DMS79 treated with DMSO at 0.1 percent for 48 hours (cell line): Measurements from ENCODE around the gene NPDC1.
"Not testable (repeated sequence)": the region's sequence is repeated elsewhere in the genome, so short reads cannot be mapped to it uniquely, and the experiment has no call there.

ENCODE experiments used
- DNase-seq: peaks from one replicate; lab custom pipeline; 2025; lab: John Stamatoyannopoulos, UW

The NPDC1 gene

GRCh38 chr9:137040568-137040967 is 5.4 kb downstream of the NPDC1 start:
- DNase-seq, result no peak

DNA sequence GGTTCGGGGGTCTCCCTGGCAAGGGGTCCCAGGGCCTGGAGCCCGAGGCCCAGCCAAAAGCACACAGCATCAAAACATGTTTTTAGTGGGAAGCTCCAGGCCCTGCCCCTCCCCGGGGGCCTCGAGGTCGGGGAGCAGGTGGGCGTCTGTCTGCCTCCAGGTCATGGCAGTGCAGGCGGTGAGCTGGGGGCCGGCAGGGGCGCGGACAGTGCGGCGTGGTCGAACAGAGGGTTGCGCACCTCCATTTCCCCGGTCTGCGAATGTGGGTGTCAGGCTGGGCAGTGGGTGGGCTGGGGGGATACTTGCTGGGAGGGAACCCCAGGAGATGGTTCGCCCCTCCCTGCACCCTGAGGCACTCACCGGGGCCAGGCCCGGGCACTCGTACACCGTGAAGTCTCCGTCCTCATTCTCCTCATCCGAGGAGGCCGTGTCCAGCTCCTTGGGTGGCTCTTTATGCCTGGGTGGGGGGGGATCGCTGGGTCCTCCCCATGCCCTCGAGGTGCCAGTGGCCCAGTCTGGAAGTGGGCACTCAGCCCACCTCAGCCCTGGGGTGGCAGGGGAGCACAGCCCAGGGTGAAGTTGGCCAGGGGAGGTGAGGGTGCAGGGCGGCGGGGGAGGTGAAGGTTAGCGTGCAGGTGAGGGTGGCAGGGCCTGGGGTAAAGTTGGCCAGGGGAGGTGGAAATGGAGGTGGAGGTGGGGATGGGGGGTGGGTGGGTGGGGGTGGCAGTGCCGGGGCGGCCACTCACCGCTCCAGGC is 6.2 kb downstream of the NPDC1 start:
- DNase-seq, result no peak

DNA sequence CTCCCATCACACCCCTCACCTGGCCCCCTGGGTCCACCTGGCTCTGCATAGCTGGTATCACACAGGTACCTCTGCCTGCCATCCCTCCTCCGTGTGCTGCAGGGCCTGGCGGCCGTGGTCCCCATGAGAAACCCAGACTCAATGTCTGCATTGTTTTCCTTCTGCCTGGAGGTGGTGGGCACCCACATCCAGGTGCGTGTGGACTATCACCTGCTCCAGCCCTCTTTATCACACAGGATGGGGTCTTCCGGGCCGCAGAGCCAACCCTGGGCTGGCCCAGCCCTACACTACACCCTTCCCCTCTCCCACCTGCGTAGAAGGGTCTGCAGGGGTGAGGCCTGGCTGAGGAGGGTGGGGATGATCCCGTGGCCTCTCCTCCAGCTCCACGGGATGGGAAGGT is 7.1 kb downstream of the NPDC1 start:
- no peak for DNase-seq

DNA sequence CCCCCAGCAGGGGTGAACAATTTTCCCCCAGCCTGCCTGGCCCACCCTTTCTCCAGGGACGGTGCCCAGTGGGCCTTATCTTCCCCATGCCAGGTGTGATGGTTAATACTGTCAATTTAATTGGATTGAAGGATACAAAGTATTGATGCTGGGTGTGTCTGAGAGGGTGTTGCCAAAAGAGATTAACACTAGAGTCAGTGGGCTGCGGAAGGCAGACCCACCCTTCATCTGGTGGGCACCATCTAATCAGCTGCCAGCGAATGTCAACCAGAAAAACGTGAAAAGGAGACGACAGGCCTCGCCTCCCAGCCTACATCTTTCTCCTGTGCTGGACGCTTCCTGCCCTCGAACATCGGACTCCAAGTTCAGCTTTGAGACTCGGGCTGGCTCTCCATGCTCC is 8.5 kb downstream of the NPDC1 start:
- no peak for DNase-seq

DNA sequence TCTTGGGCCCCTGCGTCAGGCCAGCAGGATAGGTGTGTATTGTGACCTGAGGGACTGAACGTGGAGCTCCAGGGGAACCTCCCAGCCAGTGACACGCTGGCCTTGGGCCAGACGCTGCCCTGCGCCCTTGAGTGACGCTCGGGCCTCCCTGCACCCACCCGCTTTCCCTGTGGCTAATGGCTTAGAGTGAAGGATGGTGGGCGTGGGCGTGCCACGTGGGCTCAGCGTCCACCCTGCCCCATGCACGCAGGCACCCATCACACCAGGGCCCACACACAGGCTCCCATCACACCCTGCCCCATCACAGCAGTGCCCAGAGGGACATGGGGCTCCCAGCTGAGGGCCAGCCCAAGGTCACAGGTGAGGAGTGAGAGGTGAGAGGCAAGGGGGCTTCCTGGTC is 8.9 kb downstream of the NPDC1 start:
- no peak for DNase-seq

GRCh38 chr9:137035937-137036336 is 10.0 kb downstream of the NPDC1 start:
- no peak for DNase-seq

DNA sequence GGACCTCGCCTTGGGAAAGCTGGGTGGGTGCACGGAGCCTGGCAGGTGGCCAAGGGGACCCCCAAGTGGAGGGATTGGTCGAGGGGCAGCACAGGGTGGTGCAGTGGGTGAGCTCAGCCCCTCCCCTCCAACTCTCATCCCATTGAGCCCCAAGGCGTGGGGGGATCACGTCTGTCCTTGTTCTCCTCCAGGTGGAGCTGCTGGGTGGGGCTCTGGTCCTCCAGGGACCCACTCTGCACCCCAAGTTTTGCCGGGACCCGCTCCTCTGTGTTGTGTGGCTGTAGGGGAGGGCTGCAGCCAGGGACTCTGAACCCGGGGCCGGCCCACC is 10.5 kb downstream of the NPDC1 start:
- no peak for DNase-seq

DNA sequence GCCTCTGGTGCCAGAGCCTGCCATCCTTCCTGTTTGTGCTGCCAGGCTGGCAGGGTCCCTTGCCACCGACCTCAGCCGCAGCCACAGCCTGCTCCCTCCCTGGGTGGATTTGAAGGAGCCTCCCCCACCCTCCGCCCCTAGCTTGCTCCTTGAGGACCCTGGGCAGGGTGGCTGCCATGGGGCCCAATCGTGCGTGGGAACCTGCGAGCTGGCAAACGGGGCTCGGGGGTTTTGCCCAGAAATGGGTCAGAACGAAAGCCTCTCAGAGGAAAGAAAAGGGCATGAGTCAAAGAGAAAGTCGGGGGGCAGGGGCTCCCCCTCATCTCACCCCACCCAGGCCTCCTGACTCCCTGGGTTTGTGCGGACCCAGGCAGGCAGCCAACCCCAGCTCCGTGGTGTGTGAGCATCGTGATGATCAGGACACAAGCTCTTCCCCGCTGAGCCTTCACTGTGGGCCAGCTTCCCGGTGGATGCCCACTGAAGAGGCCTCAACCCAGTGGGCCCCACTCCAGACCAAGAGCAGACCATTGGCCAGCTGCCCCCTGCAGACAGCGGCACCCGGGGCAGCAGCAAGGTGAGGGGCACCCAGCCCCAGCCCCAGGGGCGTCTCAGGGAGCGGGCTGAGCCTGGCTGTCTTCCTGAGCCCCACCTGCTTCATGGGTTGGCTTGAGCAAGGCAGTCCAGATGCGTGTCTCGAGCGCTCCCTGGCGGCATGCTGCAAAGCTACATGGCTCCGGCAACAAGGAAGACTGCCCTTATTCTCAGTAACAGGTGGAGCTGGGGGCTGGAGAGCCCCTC is 11.1 kb downstream of the NPDC1 start:
- peak; percentile 87 for DNase-seq

- DNase-seq, result no peak
Measured at GRCh38 chr9:137034039-137034708, 11.8 kb downstream of the NPDC1 start.

- DNase-seq, result not testable (repeated sequence)
Measured at GRCh38 chr9:137033481-137033880, 12.5 kb downstream of the NPDC1 start.

DNA sequence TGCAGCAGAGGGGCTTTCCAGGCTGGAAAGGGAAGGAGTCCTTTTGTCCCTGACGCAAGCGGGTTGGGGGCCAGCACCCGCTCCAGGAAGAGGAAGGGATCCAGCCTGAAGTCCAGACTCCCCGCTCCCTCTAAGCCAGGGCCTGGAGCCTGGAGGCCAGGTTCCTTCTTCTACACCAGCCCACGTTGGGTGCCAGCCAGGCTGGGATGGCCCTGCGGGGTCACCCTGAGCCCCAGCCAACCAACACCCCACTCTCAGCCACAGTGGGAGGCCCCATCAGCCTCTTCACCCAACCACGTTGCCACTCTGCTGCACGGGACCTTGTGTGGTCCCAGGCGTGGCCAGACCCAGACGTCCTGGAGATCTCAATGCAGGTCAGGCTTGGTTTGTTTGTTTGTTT is 13.1 kb downstream of the NPDC1 start:
- no peak for DNase-seq

DNA sequence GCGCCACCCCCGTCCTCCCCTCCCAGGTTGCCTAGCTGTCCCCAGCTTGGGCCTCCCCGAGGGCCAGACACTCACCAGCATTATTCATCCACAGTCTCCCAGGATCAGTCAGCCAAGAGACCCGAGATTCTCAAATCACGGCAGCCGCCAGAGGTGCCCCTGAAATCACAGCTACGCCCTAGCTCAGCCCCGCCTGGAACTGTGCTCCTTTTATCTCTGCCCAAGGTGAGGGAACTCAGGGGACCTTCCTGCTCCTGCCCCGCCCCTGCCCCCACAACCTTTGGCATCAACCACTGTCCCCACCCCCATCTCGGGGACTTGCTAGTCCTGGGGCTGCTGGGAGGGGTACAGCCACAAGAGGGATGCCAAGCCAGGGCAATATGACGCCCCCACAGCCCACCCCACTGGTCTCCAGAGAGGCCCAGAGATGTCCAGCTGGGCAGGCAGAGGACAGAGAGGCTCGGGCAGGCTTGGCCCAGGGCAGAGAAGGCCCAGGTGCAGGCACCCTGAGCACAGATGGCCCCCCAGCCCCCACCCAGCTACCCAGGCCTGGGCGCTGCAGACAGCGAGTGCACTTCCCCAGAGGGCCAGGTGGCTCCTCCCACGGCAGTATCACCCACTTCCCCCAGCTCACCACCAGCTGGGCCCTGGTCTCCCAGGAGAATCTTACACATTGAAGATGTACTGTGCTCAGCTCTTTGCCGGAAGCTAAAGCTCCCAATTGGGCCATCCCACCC is 13.9 kb downstream of the NPDC1 start, which contains the start of gene FUT7:
TSS of gene FUT7 (minus strand) at position 185 of the 737 bp plus-strand sequence. CDS start at position 88, 97 bp downstream.
- DNase-seq, result no peak

GRCh38 chr9:137030538-137031527 is 15.1 kb downstream of the NPDC1 start:
- DNase-seq, result no peak

DNA sequence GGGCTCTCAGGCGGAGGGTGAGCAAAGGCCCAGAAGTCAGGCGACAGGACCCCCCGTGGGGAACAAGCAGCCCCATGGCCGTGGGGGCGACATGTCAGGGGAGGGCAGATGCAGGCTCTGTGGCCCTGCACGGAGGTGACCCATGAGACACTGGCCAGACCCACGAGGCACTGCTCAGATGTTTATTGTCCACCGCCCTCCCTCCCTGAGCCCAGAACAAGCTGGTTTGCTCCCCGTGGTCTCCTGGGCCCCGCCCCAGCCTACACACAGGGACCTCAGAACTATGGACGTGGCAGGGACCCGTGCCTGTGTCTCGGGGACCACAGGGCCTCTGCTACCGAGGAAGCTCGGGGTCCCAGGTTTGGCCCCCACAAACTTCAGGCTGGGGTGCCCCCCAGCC is 16.0 kb downstream of the NPDC1 start:
- no peak for DNase-seq

DNA sequence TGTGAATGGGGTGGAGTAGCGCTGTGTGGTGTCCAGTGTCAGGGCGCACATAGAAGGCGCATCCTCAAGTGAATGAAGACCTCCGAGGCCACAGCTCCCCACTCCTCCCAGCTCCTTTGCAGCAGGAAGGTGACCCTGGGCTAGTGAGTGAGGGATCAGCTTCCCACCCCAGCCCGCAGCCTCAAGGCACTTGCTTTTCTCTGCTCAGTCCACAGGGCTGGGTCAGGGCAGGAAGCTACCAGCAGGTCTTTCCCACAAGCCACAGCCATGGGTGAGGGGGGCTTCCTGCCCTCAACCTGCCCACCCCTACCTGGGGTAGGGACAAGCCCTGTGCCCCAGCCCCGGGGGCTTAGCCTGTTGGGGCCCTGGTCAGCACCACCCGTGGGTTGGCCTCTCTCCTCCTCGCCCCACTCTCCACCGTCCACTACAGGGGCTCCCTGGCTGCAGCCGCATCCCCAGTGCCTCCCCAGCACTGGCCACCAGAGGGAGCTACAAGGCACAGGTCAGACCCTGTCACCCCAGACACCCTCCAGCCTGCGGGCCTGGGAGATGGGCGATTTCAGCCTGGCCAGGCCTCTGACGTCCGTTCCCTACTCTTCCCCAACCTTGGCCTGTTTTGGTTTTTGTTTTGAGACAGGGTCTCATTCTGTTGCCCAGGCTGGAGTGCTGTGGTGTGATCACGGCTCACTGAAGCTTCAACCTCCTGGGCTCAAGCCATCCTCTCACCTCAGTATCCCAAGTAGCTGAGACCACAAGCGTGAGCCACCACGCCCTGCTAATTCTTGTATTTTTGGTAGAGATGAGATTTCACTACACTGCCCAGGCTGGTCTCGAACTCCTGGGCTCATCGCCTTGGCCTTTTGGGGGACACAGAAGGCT is 16.7 kb downstream of the NPDC1 start:
- DNase-seq, result peak; percentile 26

- DNase-seq, result peak; percentile 64
Measured at GRCh38 chr9:137028263-137029057, 17.5 kb downstream of the NPDC1 start.

- DNase-seq, result no peak
Measured at GRCh38 chr9:137027369-137028262, 18.4 kb downstream of the NPDC1 start, which contains the start of gene ABCA2. Gene ABCA2 (minus strand): TSS chr9:137028237. CDS start chr9:137028140, 97 bp downstream.

DNA sequence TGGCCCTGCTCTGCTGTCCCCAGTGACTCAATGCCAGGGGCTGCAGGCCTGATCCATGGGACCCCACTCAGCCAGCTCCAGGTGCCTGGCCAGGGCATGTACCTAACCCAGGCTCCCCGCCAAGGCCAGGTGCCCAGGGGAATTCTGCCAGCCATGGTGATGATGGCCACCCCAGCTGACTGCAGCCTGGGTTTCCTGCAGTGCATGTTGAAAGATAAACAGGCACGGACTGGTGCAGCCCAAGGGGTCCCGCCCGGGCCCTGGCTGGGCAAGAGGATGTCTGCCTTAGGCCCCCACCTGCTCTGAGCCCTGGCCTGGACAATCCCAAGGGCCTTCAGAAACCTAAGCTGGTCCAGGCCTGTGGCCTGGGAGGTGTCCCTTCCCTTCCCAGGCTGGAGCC is 19.1 kb downstream of the NPDC1 start:
- DNase-seq, result no peak
